Hepatocyte (in vitro differentiated cells): ENCODE measurements around the gene MYOD1. TPM values are rescaled to one million over a fixed set of nuclear protein-coding genes. Genes with fewer than 3 reads are reported as not detected.

Experiments
- DNase-seq: peaks from one replicate; pipeline ENCODE4 v3.0.0-alpha.2; 2016; ENCODE audit warnings: low spot score
- H2AFZ ChIP-seq: fragments of 200-600 bp; sonication (generic); 2 replicates; pipeline ENCODE4 v1.6.0; 2016; ENCODE audit warnings: antibody characterized with exemption, mild to moderate bottlenecking
- H3K27ac ChIP-seq: fragments of 200-600 bp; sonication (generic); 2 replicates; pipeline ENCODE4 v1.5.1; 2016; ENCODE audit warnings: mild to moderate bottlenecking
- H3K27me3 ChIP-seq: fragments of 200-600 bp; sonication (generic); 2 replicates; pipeline ENCODE4 v1.6.1; 2016
- H3K36me3 ChIP-seq: fragments of 200-600 bp; sonication (generic); replicated peaks from 2 replicates; pipeline ENCODE4 v1.5.1; 2016; ENCODE audit warnings: low read depth; ENCODE audit not compliant: insufficient read depth
- H3K4me1 ChIP-seq: fragments of 200-600 bp; sonication (generic); 2 replicates; pipeline ENCODE4 v1.5.1; 2016; ENCODE audit warnings: mild to moderate bottlenecking, moderate library complexity; ENCODE audit not compliant: insufficient read depth
- H3K4me2 ChIP-seq: fragments of 200-600 bp; sonication (generic); 2 replicates; pipeline ENCODE4 v1.6.0; 2016
- H3K4me3 ChIP-seq: fragments of 200-600 bp; sonication (generic); 2 replicates; pipeline ENCODE4 v1.5.1; 2016; ENCODE audit warnings: mild to moderate bottlenecking
- H3K79me2 ChIP-seq: fragments of 200-600 bp; sonication (generic); 2 replicates; pipeline ENCODE4 v1.6.0; 2017; ENCODE audit warnings: mild to moderate bottlenecking
- H3K9me2 ChIP-seq: fragments of 200-600 bp; sonication (generic); replicated peaks from 2 replicates; pipeline ENCODE4 v1.6.0; 2017; ENCODE audit warnings: mild to moderate bottlenecking; ENCODE audit not compliant: insufficient read depth
- H3K9me3 ChIP-seq: fragments of 200-600 bp; sonication (generic); 2 replicates; pipeline ENCODE4 v1.5.1; 2016; ENCODE audit warnings: low read depth, mild to moderate bottlenecking
- H4K20me1 ChIP-seq: fragments of 200-600 bp; sonication (generic); 2 replicates; pipeline ENCODE4 v1.6.0; 2016; ENCODE audit warnings: mild to moderate bottlenecking; ENCODE audit not compliant: insufficient read depth, poor library complexity, severe bottlenecking
- EZH2 ChIP-seq: fragments of 200-600 bp; sonication (generic); IDR thresholded peaks from 2 replicates; pipeline ENCODE4 v1.6.1; 2016; ENCODE audit warnings: antibody characterized with exemption, mild to moderate bottlenecking, borderline replicate concordance
- EZH2phosphoT487 ChIP-seq: fragments of 200-600 bp; sonication (generic); IDR thresholded peaks from one replicate; pipeline ENCODE4 v1.6.1; 2018; ENCODE audit warnings: antibody characterized with exemption, mild to moderate bottlenecking, low read depth, moderate library complexity; ENCODE audit not compliant: unreplicated experiment, severe bottlenecking
- WGBS: methylation state at CpG from one replicate; pipeline ENCODE4 v1.1.6; 2016; ENCODE audit warnings: low lambda C conversion rate; ENCODE audit errors: missing lambda C conversion rate; 5-methylcytosine and 5-hydroxymethylcytosine counted together
- polyA plus RNA-seq: library from polyadenylated mRNA; unstranded; fragments of >200 nt; fragmentation: Nextera tagmentation; extraction: Ambion mirVana; gene quantifications from 2 replicates; pipeline ENCODE4 v1.2.1, GENCODE V29; 2016
- total RNA-seq: library from RNA; depleted of rRNA; stranded (reverse); fragments of >200 nt; gene quantifications from 2 replicates; pipeline ENCODE4 v1.2.3, GENCODE V29; 2014
- TF ChIP-seq, protein P1 (sequence below): fragments of 200-600 bp; sonication (generic); IDR thresholded peaks from 2 replicates; pipeline ENCODE4 v1.5.1; 2016; ENCODE audit warnings: antibody characterized with exemption, mild to moderate bottlenecking; ENCODE audit not compliant: poor library complexity

The MYOD1 gene
- total and polyA plus RNA-seq, 2 experiments from 2014 or later = not detected

DNA sequence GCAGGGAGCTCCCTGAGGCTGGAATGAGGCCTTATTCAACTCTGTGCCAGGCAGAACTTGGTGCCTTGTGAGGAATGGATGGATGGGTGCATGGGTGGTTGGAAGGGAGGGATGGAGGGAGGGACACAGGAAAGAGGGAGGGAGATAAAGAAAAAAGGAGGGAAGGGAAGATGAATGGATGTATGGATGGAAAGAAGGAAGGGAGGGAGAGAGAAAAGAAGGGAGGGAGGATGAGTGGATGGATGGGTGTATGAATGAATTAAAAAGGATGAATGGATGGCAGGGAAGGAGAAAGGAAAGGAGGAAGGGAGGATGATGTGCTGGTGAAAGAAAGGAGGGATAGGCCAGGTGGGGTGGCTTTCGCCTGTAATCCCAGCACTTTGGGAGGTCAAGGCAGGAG, 49.8 kb downstream of the MYOD1 start:
- Histone ChIP-seq H3K4me3 (no peak overlapping the region), H3K4me1 (no peaks in the 10 kb centered on the region), H4K20me1 (no peaks in the 10 kb centered on the region), H3K9me2 (no peaks in the 10 kb centered on the region), H3K79me2 (no peaks in the 10 kb centered on the region), H3K36me3 (no peaks in the 10 kb centered on the region), H3K27ac (no peak overlapping the region), H3K9me3 (no peaks in the 10 kb centered on the region), H3K4me2 (no peak overlapping the region), H2AFZ (no peak overlapping the region), H3K27me3 (no peaks in the 10 kb centered on the region)
- TF ChIP-seq EZH2phosphoT487 (no peak), EZH2 (no peak)
- TF ChIP-seq, protein P1, sequence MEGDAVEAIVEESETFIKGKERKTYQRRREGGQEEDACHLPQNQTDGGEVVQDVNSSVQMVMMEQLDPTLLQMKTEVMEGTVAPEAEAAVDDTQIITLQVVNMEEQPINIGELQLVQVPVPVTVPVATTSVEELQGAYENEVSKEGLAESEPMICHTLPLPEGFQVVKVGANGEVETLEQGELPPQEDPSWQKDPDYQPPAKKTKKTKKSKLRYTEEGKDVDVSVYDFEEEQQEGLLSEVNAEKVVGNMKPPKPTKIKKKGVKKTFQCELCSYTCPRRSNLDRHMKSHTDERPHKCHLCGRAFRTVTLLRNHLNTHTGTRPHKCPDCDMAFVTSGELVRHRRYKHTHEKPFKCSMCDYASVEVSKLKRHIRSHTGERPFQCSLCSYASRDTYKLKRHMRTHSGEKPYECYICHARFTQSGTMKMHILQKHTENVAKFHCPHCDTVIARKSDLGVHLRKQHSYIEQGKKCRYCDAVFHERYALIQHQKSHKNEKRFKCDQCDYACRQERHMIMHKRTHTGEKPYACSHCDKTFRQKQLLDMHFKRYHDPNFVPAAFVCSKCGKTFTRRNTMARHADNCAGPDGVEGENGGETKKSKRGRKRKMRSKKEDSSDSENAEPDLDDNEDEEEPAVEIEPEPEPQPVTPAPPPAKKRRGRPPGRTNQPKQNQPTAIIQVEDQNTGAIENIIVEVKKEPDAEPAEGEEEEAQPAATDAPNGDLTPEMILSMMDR = no peak
- no peak for DNase-seq
- 100% methylated on average over 1 of the region's 1 CpG for WGBS

DNA sequence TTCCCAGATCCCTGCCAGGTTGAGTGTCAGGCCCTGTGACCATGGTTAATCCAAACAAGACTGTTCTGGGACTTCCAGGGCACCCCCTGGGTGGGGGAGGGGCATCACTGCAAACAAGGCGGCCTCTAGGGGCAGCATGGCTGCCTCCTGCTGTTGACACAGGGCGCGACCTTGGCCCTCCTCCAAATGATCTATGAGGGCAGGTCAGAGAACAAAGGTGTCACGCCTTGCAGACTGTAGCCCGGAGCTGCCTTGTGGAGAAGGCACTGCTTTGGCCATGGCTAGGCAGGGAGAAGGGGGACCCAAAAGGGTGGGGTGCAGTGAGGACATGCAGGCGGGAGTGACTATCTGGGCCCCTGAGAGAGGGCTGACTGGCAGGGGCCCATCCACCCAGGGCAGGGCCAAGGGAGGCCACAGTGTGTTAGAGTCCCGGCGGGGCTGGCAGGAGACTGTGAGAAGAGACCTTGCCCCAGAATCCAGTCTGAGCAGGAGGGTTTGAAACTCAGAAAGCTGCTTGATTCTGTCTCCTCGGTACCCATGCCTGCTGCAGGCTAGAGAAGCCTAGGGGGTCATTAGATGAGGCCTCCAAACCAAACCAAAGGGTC, 50.8 kb downstream of the MYOD1 start:
- H3K36me3 ChIP-seq = no peaks in the 10 kb centered on the region
- TF ChIP-seq EZH2phosphoT487 = no peak
- TF ChIP-seq, protein P1 = no peak
- no peak for TF ChIP-seq EZH2
- no peaks in the 10 kb centered on the region for H3K79me2 ChIP-seq
- no peaks in the 10 kb centered on the region for H3K27me3 ChIP-seq
- no peaks in the 10 kb centered on the region for H3K9me2 ChIP-seq
- no peaks in the 10 kb centered on the region for H3K9me3 ChIP-seq
- no peaks in the 10 kb centered on the region for H3K4me1 ChIP-seq
- H2AFZ ChIP-seq = no peak overlapping the region
- H4K20me1 ChIP-seq = no peaks in the 10 kb centered on the region
- H3K4me2 ChIP-seq = no peak overlapping the region
- no peak overlapping the region for H3K4me3 ChIP-seq
- 60% methylated on average over 9 of the region's 9 CpGs for WGBS
- DNase-seq = peak; percentile 71
- H3K27ac ChIP-seq = no peak overlapping the region

DNA sequence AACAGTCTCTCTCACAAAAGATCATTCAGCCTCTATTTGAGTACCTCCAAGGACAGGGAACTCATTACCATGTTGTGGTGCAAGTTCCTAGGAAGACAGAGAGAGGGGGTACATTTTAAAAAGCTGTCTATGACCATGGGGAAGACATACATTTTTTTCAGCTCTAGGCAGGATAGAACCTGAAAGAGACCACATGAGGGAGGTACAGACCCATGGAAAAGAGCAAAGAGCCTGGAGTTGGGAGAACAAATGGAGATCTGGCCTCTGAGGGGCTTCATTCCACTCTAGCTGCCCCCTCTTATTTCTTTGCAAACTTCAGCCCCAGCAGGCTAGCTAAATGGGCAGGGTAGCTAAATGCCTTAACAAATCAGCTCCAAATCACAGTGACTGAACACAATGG, 51.5 kb downstream of the MYOD1 start:
- no peak for DNase-seq
- no peaks in the 10 kb centered on the region for H3K4me1 ChIP-seq
- H3K9me3 ChIP-seq = no peaks in the 10 kb centered on the region
- H3K27me3 ChIP-seq = no peaks in the 10 kb centered on the region
- no peak overlapping the region for H3K4me2 ChIP-seq
- H3K79me2 ChIP-seq = no peaks in the 10 kb centered on the region
- no peak overlapping the region for H2AFZ ChIP-seq
- no peaks in the 10 kb centered on the region for H4K20me1 ChIP-seq
- H3K9me2 ChIP-seq = no peaks in the 10 kb centered on the region
- H3K4me3 ChIP-seq = no peak overlapping the region
- TF ChIP-seq, protein P1 = no peak
- TF ChIP-seq EZH2phosphoT487 = no peak
- no peak for TF ChIP-seq EZH2
- H3K36me3 ChIP-seq = no peaks in the 10 kb centered on the region
- no peak overlapping the region for H3K27ac ChIP-seq
